ENCODE data around the gene KDM4B. TPM values are rescaled to one million over a fixed set of nuclear protein-coding genes. Genes with fewer than 3 reads are reported as not detected.
"Not testable (repeated sequence)": the region's sequence is repeated elsewhere in the genome, so short reads cannot be mapped to it uniquely, and the experiment has no call there.

KDM4B gene
- total RNA-seq, 2 donors from 2014 or later, result 33.8 to 83.5 TPM

DNA sequence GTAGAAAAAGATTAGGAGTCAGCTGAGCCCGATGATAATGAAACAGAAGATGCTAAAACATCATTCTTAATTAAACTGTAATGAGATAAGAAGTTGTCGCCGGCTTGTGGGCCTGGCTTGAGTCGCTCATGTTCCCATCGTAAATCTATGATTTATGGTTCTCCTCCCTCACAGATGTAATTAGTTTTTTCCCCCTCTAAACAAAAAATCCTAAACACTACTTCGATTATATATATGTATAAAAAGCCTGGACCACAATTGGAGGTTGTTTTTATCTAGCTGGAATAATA is 220.3 kb downstream of the KDM4B start:
- Mint-ChIP-seq H3K4me1 (no peaks in the 10 kb centered on the region), H3K27ac (no peak overlapping the region), H3K27me3 (peaks cover 9% of the 10 kb centered on the region)

DNA sequence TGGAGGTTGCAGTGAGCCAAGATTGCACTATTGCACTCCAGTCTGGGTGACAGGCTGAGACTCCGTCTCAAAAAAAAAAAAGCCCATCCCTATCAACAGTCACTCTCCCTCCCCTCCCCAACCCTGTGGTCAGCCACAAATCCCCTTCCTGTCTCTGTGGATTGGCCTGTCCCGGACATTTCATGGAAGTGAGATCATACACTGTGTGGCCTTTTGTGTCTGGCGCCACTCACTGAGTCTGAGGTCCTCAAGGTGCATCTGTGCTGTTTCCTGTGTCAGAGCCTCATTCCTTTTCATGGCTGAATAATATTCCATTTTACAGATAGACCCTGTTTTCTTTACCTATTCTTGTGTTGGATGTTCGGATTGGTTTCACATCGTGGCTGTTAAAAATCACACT is 222.2 kb downstream of the KDM4B start:
- Mint-ChIP-seq H3K27ac (no peak overlapping the region), H3K9me3 (no peaks in the 10 kb centered on the region), H3K4me1 (no peaks in the 10 kb centered on the region), H3K4me3 (no peak overlapping the region), H3K27me3 (peaks cover 9% of the 10 kb centered on the region), H3K36me3 (ENCODE audit: low read depth) (no peaks in the 10 kb centered on the region)
- ATAC-seq (replicated peaks), result no peak

More for the DNA sequence above, 220.3 kb downstream of the KDM4B start:
- H3K36me3 Mint-ChIP-seq (ENCODE audit: low read depth), result no peaks in the 10 kb centered on the region
- no peak for ATAC-seq (replicated peaks)
- H3K4me3 Mint-ChIP-seq, result no peak overlapping the region
- H3K9me3 Mint-ChIP-seq, result no peaks in the 10 kb centered on the region

DNA sequence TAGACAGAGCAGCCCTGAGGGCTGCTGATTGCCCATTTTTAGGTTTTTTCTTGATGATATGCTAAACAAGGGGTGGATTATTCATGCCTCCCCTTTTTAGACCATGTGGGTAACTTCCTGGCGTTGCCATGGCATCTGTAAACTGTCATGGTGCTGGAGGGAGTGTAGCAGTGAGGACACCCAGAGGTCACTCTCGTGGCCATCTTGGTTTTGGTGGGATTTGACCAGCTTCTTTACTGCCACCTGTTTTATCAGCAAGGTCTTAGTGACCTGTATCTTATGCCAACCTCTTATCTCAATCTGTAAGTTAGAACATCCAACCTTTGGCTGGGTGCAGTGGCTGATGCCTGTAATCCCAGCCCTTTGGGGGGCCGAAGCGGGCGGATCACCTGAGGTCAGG is 223.7 kb downstream of the KDM4B start:
- H3K36me3 Mint-ChIP-seq (ENCODE audit: low read depth), result no peaks in the 10 kb centered on the region
- no peak overlapping the region for H3K4me3 Mint-ChIP-seq
- ATAC-seq (replicated peaks), result no peak
- no peak overlapping the region for H3K27ac Mint-ChIP-seq
- no peaks in the 10 kb centered on the region for H3K4me1 Mint-ChIP-seq
- no peaks in the 10 kb centered on the region for H3K9me3 Mint-ChIP-seq
- H3K27me3 Mint-ChIP-seq, result peaks cover 5% of the 10 kb centered on the region

DNA sequence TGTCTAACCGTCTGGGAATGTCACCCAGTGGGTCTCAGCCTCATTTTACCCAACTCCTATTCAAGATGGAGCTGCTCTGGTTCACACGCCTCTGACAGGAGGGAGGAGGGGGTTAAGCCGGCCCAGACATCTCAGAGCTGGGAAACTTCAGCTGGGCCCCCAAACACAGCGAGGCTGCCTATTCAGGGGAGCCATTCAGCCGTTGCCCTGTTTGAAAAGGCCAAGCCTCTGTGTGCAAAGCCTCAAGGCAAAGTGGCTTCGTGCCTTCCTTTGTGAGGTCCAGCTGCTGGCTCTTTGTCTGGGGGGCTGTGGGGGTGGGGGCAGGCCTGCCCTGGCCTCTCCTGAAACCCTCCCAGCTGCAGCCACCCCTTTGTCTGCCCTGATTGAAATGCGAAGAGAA is 224.3 kb downstream of the KDM4B start:
- Mint-ChIP-seq H3K9me3 (no peaks in the 10 kb centered on the region), H3K36me3 (ENCODE audit: low read depth) (no peaks in the 10 kb centered on the region), H3K27me3 (peaks cover 5% of the 10 kb centered on the region), H3K4me1 (no peaks in the 10 kb centered on the region), H3K4me3 (no peak overlapping the region), H3K27ac (no peak overlapping the region)
- no peak for ATAC-seq (replicated peaks)

DNA sequence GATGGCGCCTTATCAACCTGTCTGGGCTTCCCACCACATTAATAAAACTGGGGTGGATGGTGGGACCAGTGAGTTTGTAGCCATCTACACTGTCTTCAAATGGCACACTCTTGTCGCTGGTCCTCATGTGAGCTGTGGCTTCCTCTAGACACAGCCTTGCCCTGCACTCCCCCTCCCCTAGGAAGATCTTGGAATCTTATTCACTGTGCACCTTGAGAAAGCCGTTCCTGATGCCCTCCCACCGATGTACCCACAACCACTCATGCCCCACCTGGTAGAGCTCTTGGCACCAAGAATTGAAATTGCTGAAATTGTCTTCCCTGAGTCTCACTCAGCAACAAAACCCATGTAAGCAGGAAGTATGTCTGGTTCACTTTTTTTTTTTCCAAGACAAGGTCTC is 225.7 kb downstream of the KDM4B start:
- Mint-ChIP-seq H3K27me3 (no peaks in the 10 kb centered on the region), H3K27ac (no peak overlapping the region), H3K9me3 (no peaks in the 10 kb centered on the region), H3K36me3 (ENCODE audit: low read depth) (no peaks in the 10 kb centered on the region), H3K4me3 (no peak overlapping the region), H3K4me1 (no peaks in the 10 kb centered on the region)
- no peak for ATAC-seq (replicated peaks)

DNA sequence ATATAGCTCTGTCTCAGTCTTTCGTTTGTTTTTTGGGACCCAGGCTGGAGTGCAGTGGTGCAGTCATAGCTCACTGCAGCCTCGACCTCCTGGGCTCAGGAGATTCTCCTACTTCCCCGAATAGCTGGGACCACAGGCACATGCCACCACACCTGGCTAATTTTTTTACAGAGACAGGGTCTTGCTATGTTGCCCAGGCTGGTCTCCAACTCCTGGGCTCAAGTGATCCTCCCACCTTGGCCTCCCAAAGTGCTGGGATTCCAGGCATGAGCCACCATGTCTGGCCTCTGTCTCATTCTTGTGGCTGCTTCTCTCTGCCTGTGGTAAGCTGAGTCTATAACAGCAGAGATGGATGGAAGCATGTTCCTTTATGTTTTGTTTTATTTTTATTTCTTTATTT is 226.7 kb downstream of the KDM4B start:
- H3K27me3 Mint-ChIP-seq; H3K9me3 Mint-ChIP-seq; H3K27ac Mint-ChIP-seq; H3K36me3 Mint-ChIP-seq (ENCODE audit: low read depth); H3K4me3 Mint-ChIP-seq; H3K4me1 Mint-ChIP-seq; ATAC-seq (replicated peaks): not testable (repeated sequence)

DNA sequence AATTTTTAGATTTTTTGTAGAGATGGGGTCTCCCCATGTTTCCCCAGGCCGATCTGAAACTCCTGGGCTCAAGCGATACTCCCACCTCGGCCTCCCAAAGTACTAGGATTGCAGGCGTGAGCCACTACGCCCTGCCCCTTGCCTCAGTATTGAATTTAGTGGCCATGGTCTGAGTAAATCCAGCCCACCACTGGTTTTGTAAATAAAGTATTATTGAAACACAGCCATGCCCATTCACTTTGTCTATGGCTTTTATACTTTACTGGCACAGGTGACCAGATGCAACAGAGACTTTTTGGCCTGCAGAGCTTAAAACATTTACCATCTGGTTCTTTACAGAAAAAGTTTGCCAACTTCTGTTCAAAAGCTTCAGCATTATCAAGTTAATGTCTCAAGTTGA is 227.9 kb downstream of the KDM4B start:
- no peak overlapping the region for H3K4me3 Mint-ChIP-seq
- H3K9me3 Mint-ChIP-seq, result peaks cover 3% of the 10 kb centered on the region
- no peak for ATAC-seq (replicated peaks)
- no peaks in the 10 kb centered on the region for H3K27me3 Mint-ChIP-seq
- H3K36me3 Mint-ChIP-seq (ENCODE audit: low read depth), result no peaks in the 10 kb centered on the region
- no peaks in the 10 kb centered on the region for H3K4me1 Mint-ChIP-seq
- H3K27ac Mint-ChIP-seq, result no peak overlapping the region

DNA sequence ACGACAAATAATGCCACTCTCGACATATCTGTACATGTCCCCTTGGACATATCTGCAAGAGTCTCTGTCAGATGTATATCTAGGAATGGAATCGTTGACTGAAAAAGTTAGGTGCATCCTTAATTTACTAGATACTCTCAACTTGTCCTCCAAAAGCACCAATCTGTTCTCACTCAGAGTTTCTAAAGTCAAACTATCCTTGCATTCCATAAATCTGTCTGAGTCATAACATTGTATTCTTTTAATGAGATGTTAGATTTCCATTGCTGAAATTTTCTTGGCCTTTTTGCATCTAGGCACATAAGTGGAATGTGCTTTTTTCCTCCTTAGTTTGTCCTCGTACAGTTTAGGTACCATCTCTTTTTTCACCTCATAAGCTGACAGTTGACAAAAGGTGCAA is 231.9 kb downstream of the KDM4B start:
- H3K9me3 Mint-ChIP-seq, result peaks cover 3% of the 10 kb centered on the region
- H3K4me1 Mint-ChIP-seq, result no peaks in the 10 kb centered on the region
- no peak overlapping the region for H3K4me3 Mint-ChIP-seq
- no peak for ATAC-seq (replicated peaks)
- H3K27ac Mint-ChIP-seq, result no peak overlapping the region
- no peaks in the 10 kb centered on the region for H3K36me3 Mint-ChIP-seq (ENCODE audit: low read depth)
- H3K27me3 Mint-ChIP-seq, result no peaks in the 10 kb centered on the region

DNA sequence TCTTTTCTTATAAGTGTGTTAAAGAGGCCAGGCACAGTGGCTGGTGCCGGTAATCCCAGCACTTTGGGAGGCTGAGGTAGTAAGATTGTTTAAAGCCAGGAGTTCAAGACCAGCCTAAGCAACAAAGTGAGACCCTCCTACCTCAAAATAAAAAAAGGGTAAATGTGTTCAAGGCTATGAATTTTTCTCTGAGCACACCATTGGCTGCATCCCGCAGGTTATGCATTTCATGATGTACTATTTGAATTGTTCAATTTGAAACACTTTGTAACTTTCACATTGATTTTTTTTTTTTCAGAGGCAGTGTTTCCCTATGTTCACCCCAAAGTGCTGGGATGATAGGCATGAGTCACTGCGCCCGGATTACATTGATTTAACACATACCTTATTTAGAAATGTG is 233.6 kb downstream of the KDM4B start:
- Mint-ChIP-seq H3K27ac (no peak overlapping the region), H3K9me3 (peaks cover 3% of the 10 kb centered on the region), H3K36me3 (ENCODE audit: low read depth) (no peaks in the 10 kb centered on the region), H3K4me1 (no peaks in the 10 kb centered on the region), H3K27me3 (no peaks in the 10 kb centered on the region), H3K4me3 (no peak overlapping the region)
- ATAC-seq (replicated peaks), result no peak

Other genes with a start within 250 kb of the KDM4B start
- 10 to 100 TPM; 52.3 to 90.9 TPM for gene DPP9, start 245.3 kb upstream of the KDM4B start, total RNA-seq
- 10 to 100 TPM in 1 of 2 donors, 1 to 10 TPM in 1; 7.1 to 15.4 TPM for gene FEM1A, start 177.4 kb upstream of the KDM4B start, total RNA-seq
- 10 to 100 TPM; 27.6 to 36.1 TPM for gene TICAM1, start 137.4 kb upstream of the KDM4B start, total RNA-seq
- gene PLIN3, start 101.4 kb upstream of the KDM4B start, total RNA-seq, result 10 to 100 TPM; 46.4 to 56.7 TPM
- under 1 TPM; 0.16 to 0.19 TPM for gene ARRDC5, start 66.2 kb upstream of the KDM4B start, total RNA-seq
- gene UHRF1, start 59.6 kb upstream of the KDM4B start, total RNA-seq, result 100 to 1,000 TPM in 1 of 2 donors, 10 to 100 TPM in 1; 52.1 to 129 TPM

Data from activated T-helper 17 cell treated with anti-CD3 and anti-CD28 coated beads, Interleukin-2, amount 50 U/mL, for 72 hours (primary cell).